Mucosa of descending colon (tissue), 3 donors: ENCODE measurements around the gene PLEKHN1. TPM values are rescaled to one million over a fixed set of nuclear protein-coding genes. Genes with fewer than 3 reads are reported as not detected.

Experiments
- ATAC-seq: fragments of 200-7000 bp; cut with Tn5 transposase; one replicate; pipeline ENCODE4 v1.9.1; 2020; ENCODE audit warnings: mild to moderate bottlenecking, moderate library complexity
- DNase-seq, 3 donors: peaks; one replicate each; pipeline ENCODE4 v3.0.0-alpha.2; 2020
- H3K36me3 ChIP-seq: fragments of 200-600 bp; one replicate; pipeline ENCODE4 v1.8.0; 2021; ENCODE audit warnings: low read depth, mild to moderate bottlenecking
- H3K4me1 ChIP-seq: fragments of 200-600 bp; one replicate; pipeline ENCODE4 v1.8.0; 2021; ENCODE audit warnings: low read depth, mild to moderate bottlenecking
- H3K4me3 ChIP-seq: fragments of 200-600 bp; one replicate; pipeline ENCODE4 v1.8.0; 2021; ENCODE audit warnings: mild to moderate bottlenecking
- H3K9me3 ChIP-seq: fragments of 200-600 bp; one replicate; pipeline ENCODE4 v1.8.0; 2021; ENCODE audit warnings: mild to moderate bottlenecking
- intact Hi-C, 2 donors: fragments of 100-400 bp; cut with DNase I in 1 of 2; cut with micrococcal nuclease in 1 of 2; formaldehyde crosslinking; loops; one replicate each; pipeline versions ENCODE4 v1.11.0 to v1.11.1; 2022; cut with DNase I, micrococcal nuclease
- long read RNA-seq, 2 donors: library from polyadenylated mRNA; unstranded; transcript quantifications; one replicate each; pipeline ENCODE4 v2.0.0, GENCODE V29; 2019 to 2021
- total RNA-seq, 3 donors: library from RNA; stranded (reverse); fragmentation: NEBNext Ultra II Directional in 2 of 3; extraction: Animal tissue kit (Norgen Biotek cat#: 25700) in 2 of 3; gene quantifications; one replicate each; pipeline versions ENCODE4 v1.2.1 to v1.2.4, GENCODE V29; 2021 to 2023
- TF ChIP-seq, protein P1 (sequence below): fragments of 200-600 bp; IDR thresholded peaks from one replicate; pipeline ENCODE4 v1.8.0; 2022; ENCODE audit warnings: antibody characterized with exemption, mild to moderate bottlenecking
- donor health status: DM: no; HTN: no; CAD: no; lungs with moderate emphysema.
- donor health status: DM: no; HTN: no; CAD: no.
- donor health status: DM: no; HTN: yes; CAD: no.

PLEKHN1 gene, protein sequence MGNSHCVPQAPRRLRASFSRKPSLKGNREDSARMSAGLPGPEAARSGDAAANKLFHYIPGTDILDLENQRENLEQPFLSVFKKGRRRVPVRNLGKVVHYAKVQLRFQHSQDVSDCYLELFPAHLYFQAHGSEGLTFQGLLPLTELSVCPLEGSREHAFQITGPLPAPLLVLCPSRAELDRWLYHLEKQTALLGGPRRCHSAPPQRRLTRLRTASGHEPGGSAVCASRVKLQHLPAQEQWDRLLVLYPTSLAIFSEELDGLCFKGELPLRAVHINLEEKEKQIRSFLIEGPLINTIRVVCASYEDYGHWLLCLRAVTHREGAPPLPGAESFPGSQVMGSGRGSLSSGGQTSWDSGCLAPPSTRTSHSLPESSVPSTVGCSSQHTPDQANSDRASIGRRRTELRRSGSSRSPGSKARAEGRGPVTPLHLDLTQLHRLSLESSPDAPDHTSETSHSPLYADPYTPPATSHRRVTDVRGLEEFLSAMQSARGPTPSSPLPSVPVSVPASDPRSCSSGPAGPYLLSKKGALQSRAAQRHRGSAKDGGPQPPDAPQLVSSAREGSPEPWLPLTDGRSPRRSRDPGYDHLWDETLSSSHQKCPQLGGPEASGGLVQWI
- total RNA-seq: under 1 TPM; 0.23 to 0.99 (median 0.32) TPM
- long read RNA-seq, donor 1, partial matches to known transcripts: 1 of 1 reads
- long read RNA-seq, donor 1, other reads (novel, unspliced or antisense): 0 of 1 reads
- long read RNA-seq, donor 2: 0 reads

DNA sequence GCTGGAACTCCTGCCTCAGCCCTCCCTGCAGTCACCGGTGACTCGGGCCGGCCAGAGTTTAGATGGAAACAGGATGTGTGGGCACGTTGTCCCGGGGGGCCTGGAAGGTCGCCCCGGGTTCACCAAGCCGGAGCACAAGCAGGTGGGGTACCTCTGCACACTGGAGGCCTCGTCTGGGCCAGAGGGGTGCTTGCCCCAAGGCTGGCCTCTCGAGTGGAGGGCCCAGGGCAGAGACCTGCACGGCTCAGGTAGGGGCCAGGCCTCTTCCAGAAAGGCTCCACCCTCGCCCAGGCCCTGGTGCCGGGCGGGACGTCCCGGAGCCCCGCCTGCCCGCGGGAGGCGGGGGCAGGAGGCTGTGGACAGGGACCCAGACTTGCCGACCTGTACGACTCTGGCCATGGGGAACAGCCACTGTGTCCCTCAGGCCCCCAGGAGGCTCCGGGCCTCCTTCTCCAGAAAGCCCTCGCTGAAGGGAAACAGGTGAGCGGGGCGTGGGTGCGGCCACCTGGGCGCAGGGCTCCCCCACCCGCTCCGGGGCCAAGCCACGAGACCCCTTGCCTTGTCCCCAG, at the start of gene PLEKHN1:
PLEKHN1 (plus strand) TSS at position 348 of the 569 bp plus-strand sequence; CDS start at position 398, 50 bp downstream.
- intact Hi-C loops: no loop called here
- Histone ChIP-seq H3K4me3 (peak within 1 kb of the TSS; percentile 30), H3K36me3 (no peaks in the 10 kb centered on the region), H3K9me3 (no peaks in the 10 kb centered on the region), H3K4me1 (peaks cover 17% of the 10 kb centered on the region)
- DNase-seq: peak in 2 of 3 donors; percentile 40 to 61
- TF ChIP-seq, protein P1, sequence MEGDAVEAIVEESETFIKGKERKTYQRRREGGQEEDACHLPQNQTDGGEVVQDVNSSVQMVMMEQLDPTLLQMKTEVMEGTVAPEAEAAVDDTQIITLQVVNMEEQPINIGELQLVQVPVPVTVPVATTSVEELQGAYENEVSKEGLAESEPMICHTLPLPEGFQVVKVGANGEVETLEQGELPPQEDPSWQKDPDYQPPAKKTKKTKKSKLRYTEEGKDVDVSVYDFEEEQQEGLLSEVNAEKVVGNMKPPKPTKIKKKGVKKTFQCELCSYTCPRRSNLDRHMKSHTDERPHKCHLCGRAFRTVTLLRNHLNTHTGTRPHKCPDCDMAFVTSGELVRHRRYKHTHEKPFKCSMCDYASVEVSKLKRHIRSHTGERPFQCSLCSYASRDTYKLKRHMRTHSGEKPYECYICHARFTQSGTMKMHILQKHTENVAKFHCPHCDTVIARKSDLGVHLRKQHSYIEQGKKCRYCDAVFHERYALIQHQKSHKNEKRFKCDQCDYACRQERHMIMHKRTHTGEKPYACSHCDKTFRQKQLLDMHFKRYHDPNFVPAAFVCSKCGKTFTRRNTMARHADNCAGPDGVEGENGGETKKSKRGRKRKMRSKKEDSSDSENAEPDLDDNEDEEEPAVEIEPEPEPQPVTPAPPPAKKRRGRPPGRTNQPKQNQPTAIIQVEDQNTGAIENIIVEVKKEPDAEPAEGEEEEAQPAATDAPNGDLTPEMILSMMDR: no peak
- ATAC-seq: peak; percentile 83

DNA sequence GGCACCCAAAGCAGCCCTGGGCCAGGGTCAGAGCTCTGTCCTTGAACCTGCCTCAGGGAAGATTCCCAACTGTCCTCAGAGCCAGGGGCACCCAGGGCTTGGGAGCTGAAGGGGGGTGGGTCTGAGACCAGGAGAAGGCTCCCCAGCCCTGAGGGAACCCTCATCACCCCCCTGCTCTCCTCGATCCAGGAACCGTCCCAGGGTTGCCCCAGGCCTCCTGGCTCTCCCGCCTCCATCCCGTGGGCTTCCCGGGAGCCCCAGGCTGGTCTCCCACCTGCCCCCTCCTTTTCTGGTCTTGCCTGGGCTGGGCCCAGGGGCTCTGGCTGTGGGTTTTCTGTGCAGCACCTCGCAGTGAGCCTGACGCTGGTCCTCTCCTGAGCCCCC, 49.2 kb upstream of the PLEKHN1 start:
- intact Hi-C loops: no loop called here
- no peak overlapping the region for H3K4me3 ChIP-seq
- H3K4me1 ChIP-seq: peaks cover 12% of the 10 kb centered on the region
- ATAC-seq (no peak), DNase-seq (peak in 1 of 3 donors; percentile 12)
- no peaks in the 10 kb centered on the region for H3K36me3 ChIP-seq
- H3K9me3 ChIP-seq: no peaks in the 10 kb centered on the region
- TF ChIP-seq, protein P1: no peak

DNA sequence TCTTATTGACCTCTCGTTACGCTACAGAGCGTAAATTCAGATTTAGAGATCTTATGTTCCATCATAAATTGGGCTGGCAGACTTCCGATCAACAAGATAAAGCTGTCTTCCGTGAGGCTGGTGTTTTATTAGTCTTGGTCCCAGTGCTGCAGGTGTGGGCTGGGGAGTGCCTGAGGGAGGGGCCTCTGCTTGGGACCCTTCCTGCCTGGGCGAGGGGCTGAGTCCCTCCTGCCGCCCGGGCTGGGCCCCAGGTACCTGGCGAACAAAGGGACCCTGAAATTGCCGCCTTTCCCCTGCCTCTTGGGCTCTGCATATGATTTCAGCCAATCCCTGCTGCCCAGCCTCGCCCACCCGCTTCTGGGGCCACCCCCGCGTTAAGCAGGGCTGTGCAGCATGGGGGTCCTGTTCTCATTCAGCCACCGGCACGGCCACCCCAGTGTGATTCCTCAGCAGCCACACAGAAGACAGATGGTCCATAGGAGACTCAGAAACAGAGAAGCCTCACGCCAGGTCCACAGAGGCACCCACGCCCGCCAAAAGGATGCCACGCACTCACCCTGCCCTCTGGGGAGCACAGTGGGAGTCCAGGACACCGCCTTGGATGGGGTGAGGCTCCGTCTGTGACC, 48.7 kb upstream of the PLEKHN1 start:
- TF ChIP-seq, protein P1: no peak
- Histone ChIP-seq H3K4me3 (no peak overlapping the region), H3K36me3 (no peaks in the 10 kb centered on the region), H3K4me1 (peaks cover 12% of the 10 kb centered on the region), H3K9me3 (no peaks in the 10 kb centered on the region)
- ATAC-seq: no peak
- intact Hi-C loops: no loop called here
- peak in 1 of 3 donors; percentile 12 for DNase-seq

DNA sequence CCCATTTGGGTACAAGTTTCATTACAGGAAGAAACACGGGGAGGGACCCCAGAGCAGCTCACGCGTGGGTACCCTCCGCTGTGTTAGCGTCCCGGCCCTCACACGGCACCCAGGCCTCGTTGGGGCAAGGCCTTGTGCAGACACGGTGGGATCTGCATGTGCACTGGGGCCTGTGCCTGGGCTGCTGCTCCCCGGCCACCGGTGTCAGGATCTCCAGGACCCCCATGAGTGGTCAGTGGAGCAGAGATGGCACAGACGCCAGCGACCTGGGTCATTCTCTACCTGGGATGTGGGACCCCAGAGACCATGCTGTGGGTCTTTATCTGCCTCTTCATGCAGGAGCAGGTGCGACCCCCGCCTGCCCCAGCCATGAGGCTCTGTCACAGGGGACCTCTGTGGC, 47.9 kb upstream of the PLEKHN1 start:
- DNase-seq (peak in 1 of 3 donors; percentile 17), ATAC-seq (no peak)
- intact Hi-C loops: no loop called here
- Histone ChIP-seq H3K36me3 (no peaks in the 10 kb centered on the region), H3K9me3 (no peaks in the 10 kb centered on the region), H3K4me1 (peaks cover 18% of the 10 kb centered on the region), H3K4me3 (no peak overlapping the region)
- TF ChIP-seq, protein P1: no peak

DNA sequence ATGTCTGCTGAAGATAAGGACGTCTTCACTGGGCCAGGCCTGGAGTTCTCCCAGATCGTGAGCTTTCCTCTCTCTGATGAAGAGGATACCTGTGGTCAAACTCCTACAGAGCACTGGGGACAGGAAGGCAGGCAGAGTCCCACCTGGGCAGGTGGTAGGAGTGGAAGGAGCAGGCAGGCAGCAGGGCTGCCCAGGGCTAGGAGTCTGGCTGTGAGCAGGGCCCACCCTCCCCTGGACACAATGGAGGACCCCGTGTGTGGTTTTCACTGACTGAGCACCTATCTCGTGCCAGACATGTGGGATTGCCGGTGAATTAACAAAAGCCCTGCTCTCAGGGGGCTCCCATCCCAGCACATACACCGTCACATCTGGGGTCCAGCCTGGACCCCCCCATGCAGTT, 47.4 kb upstream of the PLEKHN1 start:
- TF ChIP-seq, protein P1: no peak
- ATAC-seq (no peak), DNase-seq (peak in 1 of 3 donors; percentile 20)
- no peaks in the 10 kb centered on the region for H3K36me3 ChIP-seq
- H3K4me1 ChIP-seq: peaks cover 18% of the 10 kb centered on the region
- H3K9me3 ChIP-seq: no peaks in the 10 kb centered on the region
- intact Hi-C loops: no loop called here
- no peak overlapping the region for H3K4me3 ChIP-seq
